ENCODE results near the gene NAV2.
A peak's percentile ranks its signal among the peaks of the same experiment; 100 is the strongest.

NAV2 gene

GRCh38 chr11:19686234-19686633, 26.4 kb upstream of the NAV2 start:
- H3K4me3 ChIP-seq (ENCODE audit: low read depth, low read length), result no peak overlapping the region

GRCh38 chr11:19687392-19687791, 25.2 kb upstream of the NAV2 start:
- no peak overlapping the region for H3K4me3 ChIP-seq (ENCODE audit: low read depth, low read length)

- H3K4me3 ChIP-seq (ENCODE audit: low read depth, low read length), result no peak overlapping the region
Observed at GRCh38 chr11:19689281-19690000, 23.2 kb upstream of the NAV2 start.

GRCh38 chr11:19690885-19691284, 21.8 kb upstream of the NAV2 start:
- no peak overlapping the region for H3K4me3 ChIP-seq (ENCODE audit: low read depth, low read length)

- H3K4me3 ChIP-seq (ENCODE audit: low read depth, low read length), result no peak overlapping the region
Observed at GRCh38 chr11:19691815-19692500, 20.7 kb upstream of the NAV2 start.

- no peak overlapping the region for H3K4me3 ChIP-seq (ENCODE audit: low read depth, low read length)
Observed at GRCh38 chr11:19693146-19693545, 19.5 kb upstream of the NAV2 start.

GRCh38 chr11:19694796-19695345, 17.8 kb upstream of the NAV2 start:
- no peak overlapping the region for H3K4me3 ChIP-seq (ENCODE audit: low read depth, low read length)

- no peak overlapping the region for H3K4me3 ChIP-seq (ENCODE audit: low read depth, low read length)
Observed at GRCh38 chr11:19696073-19696472, 16.6 kb upstream of the NAV2 start.

GRCh38 chr11:19696904-19697303, 15.7 kb upstream of the NAV2 start:
- no peak overlapping the region for H3K4me3 ChIP-seq (ENCODE audit: low read depth, low read length)

- no peak overlapping the region for H3K4me3 ChIP-seq (ENCODE audit: low read depth, low read length)
Observed at GRCh38 chr11:19697721-19698121, 14.9 kb upstream of the NAV2 start.

GRCh38 chr11:19698493-19699292, 13.9 kb upstream of the NAV2 start:
- H3K4me3 ChIP-seq (ENCODE audit: low read depth, low read length), result no peak overlapping the region

GRCh38 chr11:19701421-19701820, 11.2 kb upstream of the NAV2 start:
- no peak overlapping the region for H3K4me3 ChIP-seq (ENCODE audit: low read depth, low read length)

- H3K4me3 ChIP-seq (ENCODE audit: low read depth, low read length), result no peak overlapping the region
Observed at GRCh38 chr11:19702620-19703019, 10.0 kb upstream of the NAV2 start.

GRCh38 chr11:19703211-19703610, 9.4 kb upstream of the NAV2 start:
- no peak overlapping the region for H3K4me3 ChIP-seq (ENCODE audit: low read depth, low read length)

- H3K4me3 ChIP-seq (ENCODE audit: low read depth, low read length), result no peak overlapping the region
Observed at GRCh38 chr11:19704213-19704612, 8.4 kb upstream of the NAV2 start.

GRCh38 chr11:19705936-19706335, 6.7 kb upstream of the NAV2 start:
- no peak overlapping the region for H3K4me3 ChIP-seq (ENCODE audit: low read depth, low read length)

- H3K4me3 ChIP-seq (ENCODE audit: low read depth, low read length), result peak overlapping the region; percentile 44
Observed at GRCh38 chr11:19711911-19712280, 741 bp upstream of the NAV2 start.

GRCh38 chr11:19713196-19714021, 772 bp downstream of the NAV2 start:
- peak overlapping the region; percentile 31 for H3K4me3 ChIP-seq (ENCODE audit: low read depth, low read length)

- peak overlapping the region; percentile 31 for H3K4me3 ChIP-seq (ENCODE audit: low read depth, low read length)
Observed at GRCh38 chr11:19714022-19714386, 1.4 kb downstream of the NAV2 start.

Data from iPS-11a (cell line).